ENCODE data around the gene DPYSL3. TPM values are rescaled to one million over a fixed set of nuclear protein-coding genes. Genes with fewer than 3 reads are reported as not detected.

The DPYSL3 gene
- total RNA-seq, 4 donors from 2014 or later = 31.3 to 46.0 (median 35.1) TPM

- no peak for TF ChIP-seq CTCF (IDR thresholded peaks at IDR 0.05; ENCODE audit: low read depth)
These were observed 140.0 kb downstream of the DPYSL3 start for GRCh38 chr5:147369742-147370374.

- no peak for TF ChIP-seq CTCF (IDR thresholded peaks at IDR 0.05; ENCODE audit: low read depth)
These were observed 148.3 kb downstream of the DPYSL3 start for GRCh38 chr5:147361441-147362175.

DNA sequence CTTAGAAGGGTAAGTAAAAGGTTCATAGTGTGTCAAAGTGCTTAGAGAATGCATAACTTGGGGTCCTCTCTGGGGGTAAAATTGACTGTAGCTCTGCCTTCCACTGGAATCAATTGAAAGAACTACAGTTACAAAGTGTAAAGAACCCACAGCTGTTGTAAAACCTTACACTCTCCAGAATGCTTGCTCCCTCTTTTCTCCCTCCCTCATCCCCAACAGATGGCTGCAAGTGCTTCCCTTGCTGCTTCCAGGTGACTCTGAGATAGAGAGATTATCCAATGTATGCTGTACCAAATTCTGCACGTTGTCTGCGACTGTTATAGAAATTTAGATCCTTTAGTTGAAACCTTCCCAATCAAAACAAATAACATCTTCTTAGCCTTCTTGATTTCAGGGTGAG lies 149.1 kb downstream of the DPYSL3 start:
- no peak for TF ChIP-seq CTCF (IDR thresholded peaks at IDR 0.05; ENCODE audit: low read depth)

DNA sequence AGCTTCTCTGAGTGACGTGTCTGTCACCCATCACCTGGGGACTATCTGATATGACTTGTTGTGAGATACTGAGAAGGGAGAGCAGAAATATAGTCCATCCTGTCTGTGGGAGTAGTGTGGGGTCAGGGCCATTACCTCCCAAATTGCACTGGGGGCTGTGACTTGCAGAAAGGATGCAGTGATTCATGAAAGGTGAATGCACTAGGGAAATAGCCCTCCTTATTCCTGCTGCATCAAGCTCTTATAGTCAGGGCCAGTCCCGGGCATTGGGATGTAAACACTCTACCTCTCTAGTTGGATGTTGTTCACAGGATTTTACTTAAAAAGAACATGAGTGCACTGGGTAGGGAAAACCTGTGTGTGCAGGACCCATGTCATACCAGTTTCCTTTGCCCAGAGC lies 150.3 kb downstream of the DPYSL3 start:
- TF ChIP-seq CTCF (IDR thresholded peaks at IDR 0.05; ENCODE audit: low read depth) = no peak

DNA sequence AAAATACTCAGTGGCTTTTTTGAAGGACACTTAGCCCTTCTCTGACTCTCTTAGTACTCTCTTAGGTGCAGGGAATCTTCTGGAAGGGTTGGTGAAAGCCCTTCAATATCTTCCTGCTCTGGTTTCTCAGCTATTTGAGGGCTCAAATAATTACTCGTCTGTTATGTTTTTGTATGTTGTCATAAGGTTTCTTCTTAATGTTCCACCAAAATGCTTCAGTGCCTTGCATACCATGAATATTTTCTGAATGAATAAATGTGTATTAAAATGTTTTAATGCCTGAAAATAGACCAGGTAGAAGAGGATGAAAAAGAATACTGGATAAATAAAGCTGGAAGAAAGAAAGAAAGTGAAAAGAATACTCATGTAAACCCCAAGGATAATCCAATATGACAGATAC lies 150.8 kb downstream of the DPYSL3 start:
- no peak for TF ChIP-seq CTCF (IDR thresholded peaks at IDR 0.05; ENCODE audit: low read depth)

DNA sequence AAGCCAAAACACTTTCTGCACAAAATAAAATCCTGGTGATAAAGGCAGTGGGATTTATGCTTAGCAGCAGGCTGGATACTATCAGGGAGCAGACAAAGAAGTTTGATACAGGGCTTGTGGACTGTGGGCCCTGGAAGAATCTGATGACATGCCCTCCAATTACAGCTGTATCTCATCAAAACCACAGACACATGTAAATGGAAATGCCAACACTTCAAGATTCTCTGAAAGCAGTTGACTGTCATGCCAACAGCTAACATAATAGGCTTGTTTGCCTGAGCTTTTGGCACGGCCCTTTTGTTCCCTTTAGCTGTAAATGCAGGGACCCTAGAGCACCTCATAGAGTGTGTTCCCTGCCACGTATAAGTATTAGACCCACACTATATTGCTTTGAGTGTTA lies 160.6 kb downstream of the DPYSL3 start:
- no peak for TF ChIP-seq CTCF (IDR thresholded peaks at IDR 0.05; ENCODE audit: low read depth)

DNA sequence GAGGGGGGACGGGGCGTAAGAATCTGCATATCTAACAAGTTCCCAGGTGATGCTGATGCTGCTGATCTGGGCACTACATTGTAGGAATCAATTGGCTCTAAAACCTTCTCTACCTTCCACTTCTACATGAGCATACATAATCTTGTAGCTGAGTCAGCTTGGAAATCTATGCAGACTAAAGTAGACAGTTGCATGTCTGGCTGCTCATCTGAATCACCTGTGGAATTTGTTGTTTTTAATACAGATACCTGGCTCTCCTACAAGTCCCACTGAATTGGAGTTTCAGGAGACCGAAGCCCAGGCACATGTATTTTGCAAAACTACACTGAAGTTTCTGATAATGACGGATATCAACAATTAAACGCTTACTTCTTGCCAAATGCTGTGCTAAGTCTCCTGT lies 161.4 kb downstream of the DPYSL3 start:
- no peak for TF ChIP-seq CTCF (IDR thresholded peaks at IDR 0.05; ENCODE audit: low read depth)
